ENCODE measurements around the gene TMEM163. TPM values are rescaled to one million over a fixed set of nuclear protein-coding genes. Genes with fewer than 3 reads are reported as not detected.

Gene TMEM163
- total and polyA plus RNA-seq, 9 donors, result 0.24 to 3.6 (median 1.5) TPM

DNA sequence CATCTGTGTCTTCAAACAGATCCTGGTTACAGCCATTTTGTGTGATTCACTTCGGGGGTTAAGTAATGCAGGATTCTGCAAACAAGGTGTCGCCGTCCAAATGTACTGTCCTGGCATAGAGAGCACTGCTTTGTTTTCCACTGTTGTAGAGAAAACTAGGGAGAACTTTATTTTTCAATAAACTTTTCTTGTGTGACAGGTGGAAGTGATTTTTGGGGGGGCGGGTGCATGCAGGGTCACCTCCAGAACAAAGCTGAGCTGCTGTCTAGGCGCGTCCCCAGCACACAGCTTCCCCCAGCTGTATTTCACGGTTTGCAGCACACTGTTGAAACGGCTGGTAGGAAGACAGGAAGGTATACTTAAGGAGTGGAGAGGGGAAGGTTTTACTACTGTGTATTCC is 264.4 kb downstream of the TMEM163 start:
- H3K36me3 ChIP-seq, result no peaks in the 10 kb centered on the region
- H3K4me1 ChIP-seq (ENCODE audit: insufficient read depth), result no peaks in the 10 kb centered on the region
- H3K9me3 ChIP-seq, result no peaks in the 10 kb centered on the region
- 63 to 75% (median 65%) methylated on average over 8 of the region's 8 CpGs for WGBS, 3 donors
- DNase-seq, result no peak
- intact Hi-C loops (cut with DNase I), result loop anchor here in 1 of 4 donors (10.0 kb wide), 1 partner anchor 450 kb away; no protein-coding TSS in a partner anchor
- no peak overlapping the region for H3K4me3 ChIP-seq
- TF ChIP-seq POLR2A (IDR thresholded peaks at IDR 0.05), result no peak
- H3K27me3 ChIP-seq, result no peaks in the 10 kb centered on the region
- H3K27ac ChIP-seq, result no peak overlapping the region

DNA sequence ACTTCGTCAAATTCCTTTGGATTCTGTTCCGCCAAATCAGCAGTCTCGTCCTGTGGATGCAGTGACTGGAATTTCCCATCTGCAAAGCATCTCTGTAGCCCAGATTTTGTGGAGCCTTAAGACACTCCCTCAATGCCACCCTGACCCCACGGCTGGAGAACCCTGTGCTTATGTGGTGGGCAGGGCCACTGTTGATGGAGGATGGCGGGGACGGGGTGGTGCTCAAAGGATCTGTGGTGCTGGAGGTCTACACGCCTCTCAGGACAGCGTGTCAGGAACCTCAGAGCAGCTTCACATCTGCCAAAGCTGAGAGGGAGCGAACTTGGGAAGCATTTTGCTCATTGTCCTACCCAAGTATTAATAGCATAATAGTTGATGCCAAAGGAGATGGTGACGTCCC is 264.8 kb downstream of the TMEM163 start:
- intact Hi-C loops (cut with DNase I), result loop anchor here in 1 of 4 donors (10.0 kb wide), 1 partner anchor 451 kb away; no protein-coding TSS in a partner anchor
- no peaks in the 10 kb centered on the region for H3K36me3 ChIP-seq
- H3K9me3 ChIP-seq, result no peaks in the 10 kb centered on the region
- H3K27me3 ChIP-seq, result no peaks in the 10 kb centered on the region
- WGBS, 3 donors, result 83 to 86% (median 86%) methylated on average over 10 of the region's 10 CpGs
- no peak overlapping the region for H3K4me3 ChIP-seq
- TF ChIP-seq POLR2A (IDR thresholded peaks at IDR 0.05), result no peak
- TF ChIP-seq, protein P1, sequence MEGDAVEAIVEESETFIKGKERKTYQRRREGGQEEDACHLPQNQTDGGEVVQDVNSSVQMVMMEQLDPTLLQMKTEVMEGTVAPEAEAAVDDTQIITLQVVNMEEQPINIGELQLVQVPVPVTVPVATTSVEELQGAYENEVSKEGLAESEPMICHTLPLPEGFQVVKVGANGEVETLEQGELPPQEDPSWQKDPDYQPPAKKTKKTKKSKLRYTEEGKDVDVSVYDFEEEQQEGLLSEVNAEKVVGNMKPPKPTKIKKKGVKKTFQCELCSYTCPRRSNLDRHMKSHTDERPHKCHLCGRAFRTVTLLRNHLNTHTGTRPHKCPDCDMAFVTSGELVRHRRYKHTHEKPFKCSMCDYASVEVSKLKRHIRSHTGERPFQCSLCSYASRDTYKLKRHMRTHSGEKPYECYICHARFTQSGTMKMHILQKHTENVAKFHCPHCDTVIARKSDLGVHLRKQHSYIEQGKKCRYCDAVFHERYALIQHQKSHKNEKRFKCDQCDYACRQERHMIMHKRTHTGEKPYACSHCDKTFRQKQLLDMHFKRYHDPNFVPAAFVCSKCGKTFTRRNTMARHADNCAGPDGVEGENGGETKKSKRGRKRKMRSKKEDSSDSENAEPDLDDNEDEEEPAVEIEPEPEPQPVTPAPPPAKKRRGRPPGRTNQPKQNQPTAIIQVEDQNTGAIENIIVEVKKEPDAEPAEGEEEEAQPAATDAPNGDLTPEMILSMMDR (IDR thresholded peaks at IDR 0.05), result no peak
- no peak for TF ChIP-seq EP300 (IDR thresholded peaks at IDR 0.05)
- H3K27ac ChIP-seq, result no peak overlapping the region
- H3K4me1 ChIP-seq (ENCODE audit: insufficient read depth), result no peaks in the 10 kb centered on the region
- DNase-seq, result no peak

DNA sequence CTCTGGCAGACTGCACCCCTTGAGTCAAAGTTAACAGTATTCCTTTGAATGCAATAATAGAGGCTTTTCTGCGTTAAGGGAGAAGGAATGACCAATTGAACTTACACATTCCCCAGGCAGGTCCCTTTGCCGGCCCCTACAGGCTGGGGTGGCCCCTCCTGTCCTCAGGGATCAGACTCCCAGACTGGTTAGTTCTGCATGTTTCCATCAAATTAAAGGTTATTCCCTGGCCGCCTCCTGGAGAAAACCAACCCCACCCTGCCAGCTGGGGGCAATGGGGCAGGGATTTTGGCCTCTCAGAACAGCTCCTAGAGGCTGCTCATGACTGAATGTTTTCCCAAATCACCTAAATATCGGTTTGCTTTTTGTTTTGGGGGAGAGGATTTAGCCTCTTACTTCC is 265.3 kb downstream of the TMEM163 start:
- TF ChIP-seq EP300 (IDR thresholded peaks at IDR 0.05) (no peak), POLR2A (IDR thresholded peaks at IDR 0.05) (no peak)
- TF ChIP-seq, protein P1 (IDR thresholded peaks at IDR 0.05), result no peak
- 63 to 76% (median 74%) methylated on average over 4 of the region's 4 CpGs for WGBS, 3 donors
- Histone ChIP-seq H3K4me1 (ENCODE audit: insufficient read depth) (no peaks in the 10 kb centered on the region), H3K9me3 (no peaks in the 10 kb centered on the region), H3K27ac (no peak overlapping the region), H3K27me3 (no peaks in the 10 kb centered on the region), H3K36me3 (no peaks in the 10 kb centered on the region), H3K4me3 (no peak overlapping the region)
- no peak for DNase-seq
- intact Hi-C loops (cut with DNase I), result loop anchor here in 1 of 4 donors (10.0 kb wide), 1 partner anchor 451 kb away; no protein-coding TSS in a partner anchor

DNA sequence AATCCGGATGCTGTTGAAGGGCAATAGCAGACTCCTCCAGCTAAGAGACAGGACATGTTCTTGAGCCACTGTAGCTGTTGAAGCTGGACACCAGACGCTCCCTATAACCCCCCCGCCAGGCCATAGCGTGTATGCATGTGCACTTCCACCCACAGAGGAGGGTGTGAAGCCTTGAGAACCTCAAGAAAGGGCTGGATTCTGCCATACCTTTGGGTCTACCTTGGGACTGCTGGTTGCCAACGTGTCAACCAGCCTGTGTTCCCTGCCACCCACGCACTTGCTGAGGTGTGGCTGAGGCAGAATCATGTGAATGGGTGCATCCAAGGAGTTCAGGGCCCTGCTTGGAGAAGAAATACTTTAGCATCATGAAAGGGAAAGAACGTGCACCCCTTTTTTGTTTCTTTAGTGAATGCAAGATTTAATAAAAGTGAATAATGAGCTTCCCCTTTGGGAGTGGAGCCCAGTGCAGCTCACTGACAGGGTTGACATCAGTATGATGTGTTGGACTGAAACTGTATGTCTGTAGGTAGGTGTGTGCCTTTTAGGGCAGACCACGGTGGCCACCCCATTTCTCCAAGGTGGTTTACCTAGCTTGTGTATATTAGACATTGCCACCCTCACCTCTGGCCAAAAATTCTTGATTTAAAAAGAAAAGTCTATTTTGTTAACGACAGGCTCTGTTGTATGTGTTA is 266.6 kb downstream of the TMEM163 start:
- no peaks in the 10 kb centered on the region for H3K27me3 ChIP-seq
- intact Hi-C loops (cut with DNase I), result loop anchor here in 1 of 4 donors (10.0 kb wide), 1 partner anchor 453 kb away; no protein-coding TSS in a partner anchor
- H3K4me3 ChIP-seq, result no peak overlapping the region
- H3K4me1 ChIP-seq (ENCODE audit: insufficient read depth), result no peaks in the 10 kb centered on the region
- H3K36me3 ChIP-seq, result no peaks in the 10 kb centered on the region
- no peak for DNase-seq
- no peaks in the 10 kb centered on the region for H3K9me3 ChIP-seq
- H3K27ac ChIP-seq, result no peak overlapping the region
- WGBS, 3 donors, result 83 to 90% (median 89%) methylated on average over 9 of the region's 9 CpGs
- TF ChIP-seq POLR2A (IDR thresholded peaks at IDR 0.05) (no peak), EP300 (IDR thresholded peaks at IDR 0.05) (no peak)
- TF ChIP-seq, protein P1 (IDR thresholded peaks at IDR 0.05), result no peak

DNA sequence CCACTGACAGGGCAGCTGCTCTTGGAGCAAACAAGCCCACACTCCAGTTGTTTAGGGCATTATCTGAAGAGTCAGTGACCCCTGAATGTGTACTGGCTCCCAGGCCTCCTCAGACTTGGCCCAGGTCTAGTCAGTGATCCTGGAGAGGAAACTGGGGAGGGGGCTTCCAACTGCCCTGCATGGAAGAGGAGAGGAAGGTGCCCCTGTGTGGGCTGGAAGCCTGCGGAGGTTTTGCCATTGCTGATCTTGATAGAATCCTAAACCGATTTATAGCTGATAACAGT is 267.5 kb downstream of the TMEM163 start:
- H3K27me3 ChIP-seq, result no peaks in the 10 kb centered on the region
- no peak overlapping the region for H3K4me3 ChIP-seq
- WGBS, 3 donors, result 44 to 69% (median 62%) methylated on average over 2 of the region's 2 CpGs
- intact Hi-C loops (cut with DNase I), result loop anchor here in 1 of 4 donors (10.0 kb wide), 1 partner anchor 454 kb away; no protein-coding TSS in a partner anchor
- no peaks in the 10 kb centered on the region for H3K9me3 ChIP-seq
- H3K36me3 ChIP-seq, result no peaks in the 10 kb centered on the region
- no peaks in the 10 kb centered on the region for H3K4me1 ChIP-seq (ENCODE audit: insufficient read depth)
- no peak overlapping the region for H3K27ac ChIP-seq
- no peak for TF ChIP-seq POLR2A (IDR thresholded peaks at IDR 0.05)
- TF ChIP-seq, protein P1 (IDR thresholded peaks at IDR 0.05), result no peak
- no peak for TF ChIP-seq EP300 (IDR thresholded peaks at IDR 0.05)
- no peak for DNase-seq
